AG09309 (cell line): ENCODE measurements around the gene SHC1.

Experiments
- DNase-seq: peaks from one replicate; pipeline ENCODE4 v3.0.0-alpha.2; 2010; ENCODE audit warnings: low read depth
- H3K4me3 ChIP-seq: 2 replicates; pipeline ENCODE4 v1.5.1; 2011; ENCODE audit warnings: mild to moderate bottlenecking, low read depth, low read length, moderate library complexity; ENCODE audit not compliant: control insufficient read depth
- CTCF ChIP-seq: IDR thresholded peaks from 2 replicates; pipeline ENCODE4 v1.5.1; 2011; ENCODE audit warnings: mild to moderate bottlenecking, low read depth, low read length, inconsistent platforms; ENCODE audit not compliant: insufficient read depth, control insufficient read depth; ENCODE audit errors: missing control alignments

The SHC1 gene

DNA sequence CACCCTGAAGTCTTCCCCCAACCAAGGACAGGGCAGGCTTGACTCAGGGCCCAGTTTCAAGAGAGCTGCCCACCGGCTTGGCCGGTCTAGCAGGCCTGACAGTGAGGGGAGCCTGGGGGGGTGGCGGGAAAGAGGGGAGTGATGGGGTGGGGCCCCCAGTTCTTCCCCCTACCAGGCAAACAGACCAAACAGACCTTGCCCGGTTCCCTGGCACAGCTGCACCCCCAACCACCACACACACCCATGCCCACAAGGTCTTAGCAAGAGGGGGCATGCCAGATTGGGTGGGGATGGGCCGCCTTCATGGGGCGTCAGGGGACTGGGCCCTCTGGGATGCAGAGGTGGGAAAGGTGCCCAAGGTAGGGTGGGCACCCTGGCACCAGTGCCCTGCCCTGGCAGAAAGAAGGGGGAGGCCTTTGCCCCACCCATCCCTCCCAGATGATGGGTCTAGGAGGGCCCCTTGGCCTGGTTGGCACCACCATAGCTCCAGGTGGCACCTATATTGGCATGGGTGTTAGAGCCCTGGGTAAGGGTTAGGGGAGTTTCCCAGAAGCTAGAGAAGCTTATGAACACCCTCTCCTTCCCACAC is 41.0 kb upstream of the SHC1 start:
- no peak overlapping the region for H3K4me3 ChIP-seq
- TF ChIP-seq CTCF = no peak
- no peak for DNase-seq

DNA sequence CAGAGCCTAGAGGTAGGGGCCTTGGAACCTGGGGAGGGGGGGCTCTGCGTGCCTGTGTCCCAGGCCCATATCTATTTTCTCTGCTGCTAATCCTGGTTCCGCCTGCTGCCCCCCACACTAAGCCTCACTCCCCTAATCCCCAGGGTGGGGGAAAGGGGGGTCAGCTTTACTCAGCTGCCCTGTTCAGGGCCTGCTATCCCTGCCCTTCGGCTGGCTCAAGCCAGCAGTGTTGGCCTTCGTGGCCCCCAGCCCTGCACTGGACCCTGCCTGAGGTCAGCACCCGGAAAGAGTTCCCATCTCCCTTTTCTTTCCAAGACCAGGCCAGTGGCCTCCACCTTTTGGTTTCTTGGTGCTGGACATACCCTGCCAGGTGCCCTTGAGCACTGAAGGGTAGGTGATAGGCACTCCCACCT is 40.5 kb upstream of the SHC1 start:
- no peak for DNase-seq
- no peak overlapping the region for H3K4me3 ChIP-seq
- no peak for TF ChIP-seq CTCF

DNA sequence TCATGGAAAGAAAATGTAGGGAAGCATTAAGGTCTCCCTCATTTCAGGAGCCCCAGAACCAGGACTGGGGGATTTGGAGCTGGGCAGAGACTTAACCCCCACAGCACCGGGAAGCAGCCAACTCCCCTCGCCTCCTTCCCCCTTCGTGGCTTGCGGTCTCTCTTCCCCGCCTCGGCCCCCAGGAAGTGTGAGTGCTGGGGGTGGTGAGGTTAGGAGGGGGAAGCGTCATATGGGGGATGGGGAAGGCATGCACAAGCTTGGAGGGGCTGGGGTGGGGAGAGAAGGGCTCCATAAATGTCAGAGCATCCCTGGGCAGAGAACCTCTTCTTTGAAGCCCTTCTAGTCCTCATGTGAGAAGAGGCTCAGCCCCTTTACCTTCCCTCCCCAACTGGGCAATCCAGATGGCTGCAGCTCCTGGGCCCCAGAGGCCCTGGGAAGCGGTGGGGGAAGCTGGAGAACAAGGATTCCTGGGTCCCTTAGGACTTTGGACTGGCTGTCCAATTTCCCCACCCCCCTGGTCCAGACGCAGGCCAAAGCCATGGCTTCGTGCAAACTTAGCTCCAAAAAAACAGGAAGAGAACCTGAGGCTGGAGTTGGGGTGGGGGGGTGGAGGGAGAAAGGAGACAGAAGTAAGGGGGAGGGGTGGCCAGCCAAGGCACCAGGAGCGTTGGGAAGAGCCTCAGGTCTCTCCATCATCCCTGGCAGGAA is 39.8 kb upstream of the SHC1 start:
- no peak overlapping the region for H3K4me3 ChIP-seq
- no peak for DNase-seq
- TF ChIP-seq CTCF = no peak

DNA sequence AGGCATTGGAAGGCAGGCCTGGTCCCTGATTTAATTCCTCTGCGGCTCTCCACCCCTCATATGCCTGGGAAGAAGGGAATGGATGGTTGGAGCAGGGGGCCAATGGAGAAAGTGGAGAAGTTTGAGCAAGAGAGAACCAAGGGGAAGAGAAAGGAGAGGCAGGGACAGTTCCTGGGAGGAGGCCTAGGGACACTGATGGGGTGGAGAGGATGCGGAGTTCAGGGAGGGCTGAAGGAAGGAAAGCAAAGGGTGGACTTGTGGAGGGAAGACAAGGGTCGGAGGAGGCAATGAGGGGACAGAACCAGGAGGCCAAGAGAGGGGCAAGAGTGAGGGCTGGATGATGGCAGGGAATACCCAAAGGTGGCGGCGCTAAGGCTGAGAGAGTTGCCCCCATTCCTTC is 39.2 kb upstream of the SHC1 start:
- no peak overlapping the region for H3K4me3 ChIP-seq
- TF ChIP-seq CTCF = no peak
- DNase-seq = no peak

- DNase-seq = no peak
- no peak overlapping the region for H3K4me3 ChIP-seq
- TF ChIP-seq CTCF = no peak
These were observed 38.7 kb upstream of the SHC1 start for GRCh38 chr1:155009221-155009711.

GRCh38 chr1:155008015-155008941 is 37.7 kb upstream of the SHC1 start:
- H3K4me3 ChIP-seq = no peak overlapping the region
- no peak for DNase-seq
- TF ChIP-seq CTCF = no peak
